K562 (cell line): Measurements from ENCODE around the gene GRK3. TPM values are rescaled to one million over a fixed set of nuclear protein-coding genes. Genes with fewer than 3 reads are reported as not detected.

Experiments
- ATAC-seq: fragments of 200-7000 bp; cut with Tn5 transposase; 3 replicates; pipeline ENCODE4 v1.9.1; 2020; ENCODE audit warnings: moderate library complexity
- BruUV-seq: library from RNA; stranded (reverse); fragments of 400-500 nt; replicated peaks from 2 replicates; lab custom pipeline; 2021; lab: Mats Ljungman, UMichigan
- CTCF ChIA-PET: fragments of 300-600 bp; formaldehyde crosslinking; extraction: SDS; loops from one replicate; lab custom pipeline; 2021; ENCODE audit warnings: low intra/inter-chr PET ratio; lab: Yijun Ruan, JAX
- POLR2A ChIA-PET: fragments of 300-600, 350-650 bp; sonication (Branson Sonifier 250); formaldehyde crosslinking; extraction: SDS; loops from one replicate; lab custom pipeline; 2021; ENCODE audit warnings: antibody characterized with exemption, inconsistent platforms; lab: Yijun Ruan, JAX
- DNase-seq, 4 experiments: peaks; one replicate each; pipeline versions ENCODE4 v3.0.0 to v3.0.0-alpha.2; 2011 to 2018; ENCODE audit warnings: low spot score in 3 of 4, mixed read lengths in 3 of 4; ENCODE audit errors: extremely low read depth in 1 of 4
- FAIRE-seq: peaks from 2 replicates; lab custom pipeline; 2011; peaks lifted over from hg19 to GRCh38; lab: Jason Lieb, UNC
- H2AFZ ChIP-seq: 2 replicates; pipeline ENCODE4 v1.6.0; 2011; ENCODE audit warnings: low read depth, low read length, control low read depth, inconsistent platforms
- H3K27ac ChIP-seq: fragments of 200-600 bp; 3 replicates; pipeline ENCODE4 v1.8.0; 2011; ENCODE audit warnings: low read depth, mild to moderate bottlenecking, control low read depth, inconsistent platforms, low read length, moderate library complexity, mixed read lengths; ENCODE audit errors: extremely low read depth
- H3K27me3 ChIP-seq, 2 experiments: fragments of 300-600 bp in 1 of 2; 2 replicates in 1 of 2; 3 replicates in 1 of 2; pipeline versions ENCODE4 v1.6.0 to v1.8.0; 2011; ENCODE audit warnings: inconsistent platforms in 2 of 2, low read length in 2 of 2, mild to moderate bottlenecking in 1 of 2, mixed read lengths in 1 of 2, moderate library complexity in 1 of 2; ENCODE audit not compliant: control insufficient read depth in 2 of 2, insufficient read depth in 2 of 2
- H3K36me3 ChIP-seq: fragments of 300-600 bp; 3 replicates; pipeline ENCODE4 v1.8.0; 2011; ENCODE audit warnings: mild to moderate bottlenecking, low read length, inconsistent platforms; ENCODE audit not compliant: control insufficient read depth, insufficient read depth
- H3K4me1 ChIP-seq, 2 experiments: fragments of 200-600 bp in 1 of 2; replicated peaks in 1 of 2; 2 replicates in 1 of 2; 3 replicates in 1 of 2; pipeline versions ENCODE4 v1.5.1 to v1.8.0; 2011; ENCODE audit warnings: inconsistent platforms in 2 of 2, low read length in 2 of 2, mild to moderate bottlenecking in 1 of 2, mixed read lengths in 1 of 2, moderate library complexity in 1 of 2; ENCODE audit not compliant: control insufficient read depth in 2 of 2, insufficient read depth in 2 of 2
- H3K4me2 ChIP-seq: 2 replicates; pipeline ENCODE4 v1.6.1; 2011; ENCODE audit warnings: low read length, control low read depth, inconsistent platforms, mixed read lengths; ENCODE audit not compliant: insufficient read depth
- H3K4me3 ChIP-seq: fragments of 200-600 bp; sonication (generic), shearing (Covaris generic); 2 replicates; pipeline ENCODE4 v1.5.1; 2016; ENCODE audit warnings: control low read depth, inconsistent platforms
- H3K79me2 ChIP-seq: fragments of 200-600 bp; 3 replicates; pipeline ENCODE4 v1.8.0; 2011; ENCODE audit warnings: low read length, inconsistent platforms; ENCODE audit not compliant: control insufficient read depth, insufficient read depth
- H3K9ac ChIP-seq, 2 experiments: 2 replicates each; pipeline versions ENCODE4 v1.6.0 to v1.6.1; 2011; ENCODE audit warnings: low read depth in 2 of 2, low read length in 2 of 2, control low read depth in 1 of 2, inconsistent platforms in 1 of 2, mild to moderate bottlenecking in 1 of 2, mixed read lengths in 1 of 2; ENCODE audit not compliant: insufficient read depth in 1 of 2
- H3K9me1 ChIP-seq: one replicate; pipeline ENCODE4 v1.6.0; 2011; ENCODE audit warnings: inconsistent platforms, mild to moderate bottlenecking, low read length, moderate library complexity; ENCODE audit not compliant: control insufficient read depth, insufficient read depth
- H3K9me3 ChIP-seq: replicated peaks from 2 replicates; pipeline ENCODE4 v1.5.1; 2011; ENCODE audit warnings: low read depth, low read length, inconsistent platforms; ENCODE audit not compliant: control insufficient read depth, insufficient read depth
- H4K20me1 ChIP-seq: replicated peaks from 2 replicates; pipeline ENCODE4 v1.6.1; 2011; ENCODE audit warnings: low read length, inconsistent platforms, mixed read lengths; ENCODE audit not compliant: control insufficient read depth, insufficient read depth
- TOE1 ChIP-seq, 2 experiments: fragments of 450-650 bp in 1 of 2; sonication (generic) in 1 of 2; formaldehyde crosslinking in 1 of 2; IDR thresholded peaks; 2 replicates each; pipeline versions ENCODE4 v1.7.1 to v1.8.0; 2016 to 2022; ENCODE audit warnings: borderline replicate concordance in 2 of 2, mild to moderate bottlenecking in 2 of 2, antibody characterized with exemption in 1 of 2, inconsistent platforms in 1 of 2, low read depth in 1 of 2, missing genetic modification reagents in 1 of 2, moderate library complexity in 1 of 2
- WGBS: fragments of 100-300 bp; shearing (Covaris generic); methylation state at CpG from one replicate; pipeline ENCODE4 v1.1.6; 2016; ENCODE audit warnings: low coverage, mixed read lengths; ENCODE audit not compliant: insufficient coverage; ENCODE audit errors: missing lambda C conversion rate; 5-methylcytosine and 5-hydroxymethylcytosine counted together
- in situ Hi-C: fragments of 300-500 bp; cut with MboI; formaldehyde crosslinking; loops from 4 replicates; pipeline ENCODE4 v1.15.0; 2018; ENCODE audit warnings: inconsistent platforms, mixed read lengths
- intact Hi-C: fragments of 100-400 bp; cut with micrococcal nuclease; formaldehyde crosslinking; loops from 2 replicates; pipeline ENCODE4 v1.14.2; 2022
- polyA plus RNA-seq, 8 experiments: library from polyadenylated mRNA; depleted of rRNA in 4 of 8; stranded (reverse) in 5 of 8; unstranded in 3 of 8; fragments of >200 nt; fragmentation: Nextera tagmentation in 2 of 8; fragmentation: Illumina TruSeq in 1 of 8; extraction: Ambion mirVana in 2 of 8; extraction: Trizol in 1 of 8; gene quantifications; 2 replicates each; pipeline versions ENCODE4 v1.2.1 to v1.2.3, GENCODE V29; 2011 to 2014; ENCODE audit warnings: inconsistent platforms in 1 of 8, missing spikeins in 1 of 8
- total RNA-seq, 7 experiments: library from RNA; depleted of rRNA in 6 of 7; stranded (reverse); fragments of >200 nt in 6 of 7; fragmentation: Illumina TruSeq in 2 of 7; extraction: Trizol in 2 of 7; gene quantifications; 2 replicates each; pipeline versions ENCODE4 v1.2.1 to v1.2.3, GENCODE V29; 2011 to 2021; ENCODE audit warnings: low replicate concordance in 1 of 7
- TF ChIP-seq, protein P1 (sequence below): fragments of 250-450 bp; sonication (Bioruptor Pico); IDR thresholded peaks from 2 replicates; pipeline ENCODE4 v1.8.0; 2021; ENCODE audit warnings: borderline replicate concordance, mild to moderate bottlenecking, moderate library complexity; ENCODE audit not compliant: poor library complexity, severe bottlenecking
- TF ChIP-seq, protein P2 (sequence below): fragments of 450-650 bp; IDR thresholded peaks from 2 replicates; pipeline ENCODE4 v1.6.1; 2016

GRK3 gene
- total and polyA plus RNA-seq, 9 of the 15 experiments (the other 6 are each of a cell fraction or from before 2014, with no cell fraction given): 1.4 to 7.6 (median 3.6) TPM

DNA sequence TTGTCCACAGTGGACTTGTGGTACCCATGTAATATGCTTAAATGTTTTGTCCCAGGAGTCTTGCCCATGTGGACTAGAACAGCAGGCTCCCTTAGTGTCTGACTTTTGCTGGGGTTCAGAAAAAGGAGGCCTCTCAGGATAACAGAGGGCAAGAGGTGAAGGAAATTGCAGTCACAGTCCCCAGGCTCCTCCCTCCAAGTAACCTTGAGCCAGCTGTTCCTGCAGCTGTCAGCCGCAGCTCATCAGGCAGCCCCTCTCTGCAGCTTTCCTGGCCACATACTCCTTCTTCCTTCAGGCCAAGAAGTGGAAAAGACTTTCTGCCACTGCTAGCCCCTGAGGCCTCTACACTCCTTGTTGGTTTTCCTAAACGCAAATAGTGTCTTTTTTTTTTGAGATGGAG lies 171.2 kb downstream of the GRK3 start:
- Histone ChIP-seq H3K27me3 (no peaks in the 10 kb centered on the region), H3K9me3 (no peaks in the 10 kb centered on the region), H3K79me2 (no peaks in the 10 kb centered on the region), H3K27ac (no peak overlapping the region), H3K9me1 (no peaks in the 10 kb centered on the region), H4K20me1 (no peaks in the 10 kb centered on the region), H3K4me2 (no peak overlapping the region), H3K9ac (no peak overlapping the region), H3K36me3 (no peaks in the 10 kb centered on the region), H3K4me3 (no peak overlapping the region), H2AFZ (no peak overlapping the region), H3K4me1 (peaks cover under 1 to 8% of the 10 kb centered on the region in 2 experiments; a peak in 4 of 5 replicates)
- TF ChIP-seq, protein P1, sequence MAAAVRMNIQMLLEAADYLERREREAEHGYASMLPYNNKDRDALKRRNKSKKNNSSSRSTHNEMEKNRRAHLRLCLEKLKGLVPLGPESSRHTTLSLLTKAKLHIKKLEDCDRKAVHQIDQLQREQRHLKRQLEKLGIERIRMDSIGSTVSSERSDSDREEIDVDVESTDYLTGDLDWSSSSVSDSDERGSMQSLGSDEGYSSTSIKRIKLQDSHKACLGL (CRISPR knock-in tag): no peak
- TF ChIP-seq, protein P2, sequence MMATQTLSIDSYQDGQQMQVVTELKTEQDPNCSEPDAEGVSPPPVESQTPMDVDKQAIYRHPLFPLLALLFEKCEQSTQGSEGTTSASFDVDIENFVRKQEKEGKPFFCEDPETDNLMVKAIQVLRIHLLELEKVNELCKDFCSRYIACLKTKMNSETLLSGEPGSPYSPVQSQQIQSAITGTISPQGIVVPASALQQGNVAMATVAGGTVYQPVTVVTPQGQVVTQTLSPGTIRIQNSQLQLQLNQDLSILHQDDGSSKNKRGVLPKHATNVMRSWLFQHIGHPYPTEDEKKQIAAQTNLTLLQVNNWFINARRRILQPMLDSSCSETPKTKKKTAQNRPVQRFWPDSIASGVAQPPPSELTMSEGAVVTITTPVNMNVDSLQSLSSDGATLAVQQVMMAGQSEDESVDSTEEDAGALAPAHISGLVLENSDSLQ: peak; percentile 23; the same call in 1 of the 2 replicates
- TF ChIP-seq TOE1 (IDR thresholded peaks at IDR 0.05; ENCODE audit: borderline replicate concordance) (no peak), TOE1 (CRISPR knock-in tag; IDR thresholded peaks at IDR 0.05; ENCODE audit: borderline replicate concordance, low read depth) (no peak)
- FAIRE-seq (no peak), ATAC-seq (0 out of 3 replicates have a peak, but pooled peaks have one; percentile 41), DNase-seq (no peak)
- in situ Hi-C loops (no loop called here), intact Hi-C loops (no loop called here)
- ChIA-PET POLR2A (interaction anchor here (0.6 kb wide), 1 partner anchor 27 kb away, joined by 3 read pairs; no protein-coding TSS in a partner anchor), CTCF (no interaction called here)
- no TSS peak for BruUV-seq
- WGBS: 22% methylated on average over 2 of the region's 2 CpGs
